ENCODE data around the gene NPTX1.

Gene NPTX1

GRCh38 chr17:80445726-80446110 lies 30.7 kb downstream of the NPTX1 start:
- no peak overlapping the region for H3K4me3 ChIP-seq (ENCODE audit: low read depth, low read length)
- TF ChIP-seq CTCF (IDR thresholded peaks at IDR 0.05; ENCODE audit: low read depth, low read length): no peak

GRCh38 chr17:80445007-80445725 lies 31.2 kb downstream of the NPTX1 start:
- TF ChIP-seq CTCF (IDR thresholded peaks at IDR 0.05; ENCODE audit: low read depth, low read length): no peak
- no peak overlapping the region for H3K4me3 ChIP-seq (ENCODE audit: low read depth, low read length)

- no peak overlapping the region for H3K4me3 ChIP-seq (ENCODE audit: low read depth, low read length)
- no peak for TF ChIP-seq CTCF (IDR thresholded peaks at IDR 0.05; ENCODE audit: low read depth, low read length)
Observed at GRCh38 chr17:80444644-80444979, 31.8 kb downstream of the NPTX1 start.

- H3K4me3 ChIP-seq (ENCODE audit: low read depth, low read length): no peak overlapping the region
- TF ChIP-seq CTCF (IDR thresholded peaks at IDR 0.05; ENCODE audit: low read depth, low read length): no peak
Observed at GRCh38 chr17:80443916-80444643, 32.3 kb downstream of the NPTX1 start.

GRCh38 chr17:80443498-80443897 lies 32.9 kb downstream of the NPTX1 start:
- no peak overlapping the region for H3K4me3 ChIP-seq (ENCODE audit: low read depth, low read length)
- no peak for TF ChIP-seq CTCF (IDR thresholded peaks at IDR 0.05; ENCODE audit: low read depth, low read length)

- no peak for TF ChIP-seq CTCF (IDR thresholded peaks at IDR 0.05; ENCODE audit: low read depth, low read length)
- no peak overlapping the region for H3K4me3 ChIP-seq (ENCODE audit: low read depth, low read length)
Observed at GRCh38 chr17:80442764-80443163, 33.6 kb downstream of the NPTX1 start.

- H3K4me3 ChIP-seq (ENCODE audit: low read depth, low read length): no peak overlapping the region
- TF ChIP-seq CTCF (IDR thresholded peaks at IDR 0.05; ENCODE audit: low read depth, low read length): no peak
Observed at GRCh38 chr17:80442323-80442659, 34.1 kb downstream of the NPTX1 start.
